AG04450 (cell line): Measurements from ENCODE around the gene STYK1. TPM values are rescaled to one million over a fixed set of nuclear protein-coding genes. Genes with fewer than 3 reads are reported as not detected.

Source experiments
- CTCF ChIA-PET: fragments of 300-600, 350-600 bp; formaldehyde crosslinking; extraction: SDS; loops from one replicate; lab custom pipeline; 2022; ENCODE audit warnings: antibody characterized with exemption, inconsistent platforms; lab: Charles Lee
- POLR2A ChIA-PET: fragments of 350-600 bp; formaldehyde crosslinking; extraction: SDS; loops from one replicate; lab custom pipeline; 2021; ENCODE audit warnings: antibody characterized with exemption, inconsistent platforms; lab: Yijun Ruan, JAX
- DNase-seq: peaks from one replicate; pipeline ENCODE4 v3.0.0-alpha.2; 2011; ENCODE audit warnings: low read depth, low spot score
- H3K27ac ChIP-seq: one replicate; pipeline ENCODE4 v1.5.1; 2012; ENCODE audit warnings: low read depth, low read length, control low read depth
- H3K27me3 ChIP-seq: one replicate; pipeline ENCODE4 v1.6.0; 2012; ENCODE audit warnings: low read length; ENCODE audit not compliant: control insufficient read depth, insufficient read depth
- H3K4me3 ChIP-seq: 2 replicates; pipeline ENCODE4 v1.5.1; 2011; ENCODE audit warnings: mild to moderate bottlenecking, low read depth, low read length, control low read depth
- H3K9me3 ChIP-seq: 2 replicates; pipeline ENCODE4 v1.5.1; 2012; ENCODE audit warnings: low read length; ENCODE audit not compliant: control insufficient read depth, insufficient read depth
- CTCF ChIP-seq: IDR thresholded peaks from 2 replicates; pipeline ENCODE4 v1.5.1; 2011; ENCODE audit warnings: low read depth, low read length, control low read depth, inconsistent platforms
- polyA plus RNA-seq: library from polyadenylated mRNA; depleted of rRNA; stranded (reverse); fragments of >200 nt; gene quantifications from 2 replicates; pipeline ENCODE4 v1.2.3, GENCODE V29; 2011

Gene STYK1
- polyA plus RNA-seq, 1 experiment, result 0.02 TPM

GRCh38 chr12:10621278-10621677 lies 52.6 kb downstream of the STYK1 start:
- H3K9me3 ChIP-seq, result no peaks in the 10 kb centered on the region
- ChIA-PET POLR2A (no interaction called here), CTCF (no interaction called here)
- H3K4me3 ChIP-seq, result no peak overlapping the region
- no peak for DNase-seq
- no peak overlapping the region for H3K27ac ChIP-seq
- no peak for TF ChIP-seq CTCF
- no peaks in the 10 kb centered on the region for H3K27me3 ChIP-seq

- no peak for TF ChIP-seq CTCF
- Histone ChIP-seq H3K27ac (no peak overlapping the region), H3K9me3 (no peaks in the 10 kb centered on the region), H3K4me3 (no peak overlapping the region), H3K27me3 (no peaks in the 10 kb centered on the region)
- DNase-seq, result no peak
- CTCF ChIA-PET, result interaction anchor here (0.6 to 2.4 kb wide), 3 partner anchors 43 to 384 kb away, joined by 3 to 7 read pairs (median 5); no protein-coding TSS in a partner anchor
- POLR2A ChIA-PET, result no interaction called here
These were observed 53.6 kb downstream of the STYK1 start for GRCh38 chr12:10620078-10620779.

- DNase-seq, result peak; percentile 41
- Histone ChIP-seq H3K27ac (peak overlapping the region; percentile 66), H3K9me3 (no peaks in the 10 kb centered on the region), H3K4me3 (no peak overlapping the region), H3K27me3 (no peaks in the 10 kb centered on the region)
- POLR2A ChIA-PET, result no interaction called here
- no peak for TF ChIP-seq CTCF
- CTCF ChIA-PET, result interaction anchor here (0.6 to 2.4 kb wide), 4 partner anchors 11 to 382 kb away, joined by 3 to 7 read pairs (median 4); no protein-coding TSS in a partner anchor
These were observed 55.4 kb downstream of the STYK1 start for GRCh38 chr12:10618338-10618987.

- Histone ChIP-seq H3K27me3 (no peaks in the 10 kb centered on the region), H3K9me3 (no peaks in the 10 kb centered on the region), H3K4me3 (no peak overlapping the region), H3K27ac (peak overlapping the region; percentile 66)
- ChIA-PET CTCF (interaction anchor here (0.6 to 2.4 kb wide), 2 partner anchors 11 to 132 kb away, joined by 3 to 7 read pairs; no protein-coding TSS in a partner anchor), POLR2A (no interaction called here)
- no peak for DNase-seq
- TF ChIP-seq CTCF, result no peak
These were observed 56.0 kb downstream of the STYK1 start for GRCh38 chr12:10617863-10618262.

GRCh38 chr12:10615532-10615931 lies 58.3 kb downstream of the STYK1 start:
- H3K4me3 ChIP-seq, result no peak overlapping the region
- CTCF ChIA-PET, result no interaction called here
- H3K27ac ChIP-seq, result no peak overlapping the region
- no peaks in the 10 kb centered on the region for H3K9me3 ChIP-seq
- POLR2A ChIA-PET, result no interaction called here
- no peaks in the 10 kb centered on the region for H3K27me3 ChIP-seq
- no peak for DNase-seq
- TF ChIP-seq CTCF, result no peak
